GM12878 (cell line): ENCODE data around the gene THAP4.

Experiments used
- FOXK2 ChIP-seq: fragments of 450-650 bp; IDR thresholded peaks from 2 replicates; pipeline ENCODE4 v1.6.1; 2017; ENCODE audit warnings: mild to moderate bottlenecking, moderate library complexity
- MYC ChIP-seq: IDR thresholded peaks from 2 replicates; pipeline ENCODE4 v1.6.1; 2011; ENCODE audit warnings: mild to moderate bottlenecking, low read length, moderate library complexity, inconsistent platforms; ENCODE audit not compliant: insufficient read depth, insufficient replicate concordance, insufficient read length, severe bottlenecking
- POLR2AphosphoS5 ChIP-seq: IDR thresholded peaks from 2 replicates; pipeline ENCODE4 v1.6.1; 2011; ENCODE audit warnings: mild to moderate bottlenecking, low read length, inconsistent platforms
- SMC3 ChIP-seq: IDR thresholded peaks from 2 replicates; pipeline ENCODE4 v1.6.1; 2011; ENCODE audit warnings: low read length, improper control_type of control experiment, borderline replicate concordance
- TAF1 ChIP-seq: IDR thresholded peaks from 2 replicates; pipeline ENCODE4 v1.6.1; 2011; ENCODE audit warnings: mild to moderate bottlenecking, low read depth, low read length, borderline replicate concordance
- TF ChIP-seq, protein P1 (sequence below): IDR thresholded peaks from 2 replicates; pipeline ENCODE4 v1.6.1; 2011; ENCODE audit warnings: low read depth, mild to moderate bottlenecking, low read length, moderate library complexity, borderline replicate concordance; ENCODE audit errors: extremely low read depth
- TF ChIP-seq, protein P2 (sequence below), 3 experiments: IDR thresholded peaks in 2 of 3; conservative IDR thresholded peaks in 1 of 3; 2 replicates each; pipeline ENCODE4 v1.5.1; 2011; ENCODE audit warnings: low read depth in 3 of 3, low read length in 3 of 3, mild to moderate bottlenecking in 3 of 3, control low read depth in 2 of 3, moderate library complexity in 2 of 3, inconsistent platforms in 1 of 3, mixed read lengths in 1 of 3; ENCODE audit not compliant: control insufficient read depth in 2 of 3, insufficient read depth in 1 of 3; ENCODE audit errors: extremely low read depth in 1 of 3

DNA sequence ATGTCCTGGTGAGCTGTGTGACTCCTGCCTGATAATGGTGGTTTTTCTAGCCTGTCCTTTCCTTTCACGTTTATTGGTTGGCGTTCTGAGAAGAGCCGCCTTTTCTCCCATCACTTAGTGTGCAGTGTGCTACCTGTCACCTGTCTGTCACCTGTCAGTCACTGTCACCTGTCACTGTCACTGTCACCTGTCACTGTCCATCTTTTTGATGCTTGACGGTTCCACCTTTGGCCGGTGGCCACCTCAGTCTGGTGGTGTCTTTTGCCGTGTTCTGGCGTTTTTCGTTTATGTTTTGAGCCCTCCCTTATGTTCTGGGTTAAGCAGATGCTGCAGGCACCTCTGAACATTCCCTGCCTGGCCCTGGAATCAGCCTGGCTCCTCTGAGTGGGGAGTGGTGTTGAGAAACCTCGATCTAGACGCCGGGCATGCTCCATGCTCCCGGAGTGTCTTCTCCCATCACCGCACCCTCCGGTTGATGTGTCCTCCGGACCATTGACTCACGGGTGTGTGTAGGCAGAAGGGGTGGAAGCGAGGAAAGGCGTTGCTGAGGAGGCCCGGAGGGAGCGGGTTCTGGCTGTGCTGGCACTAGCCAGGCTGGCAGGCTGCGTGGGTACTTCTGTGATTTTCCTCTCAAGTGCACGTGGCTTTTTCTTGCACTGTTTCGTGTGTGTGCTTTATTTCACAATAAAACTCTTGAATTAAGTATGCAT is 28.9 kb upstream of the THAP4 start:
- TF ChIP-seq, protein P1, sequence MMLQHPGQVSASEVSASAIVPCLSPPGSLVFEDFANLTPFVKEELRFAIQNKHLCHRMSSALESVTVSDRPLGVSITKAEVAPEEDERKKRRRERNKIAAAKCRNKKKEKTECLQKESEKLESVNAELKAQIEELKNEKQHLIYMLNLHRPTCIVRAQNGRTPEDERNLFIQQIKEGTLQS, result no peak
- TF ChIP-seq SMC3 (no peak), TAF1 (no peak), FOXK2 (no peak), POLR2AphosphoS5 (no peak), MYC (no peak)
- TF ChIP-seq, protein P2, sequence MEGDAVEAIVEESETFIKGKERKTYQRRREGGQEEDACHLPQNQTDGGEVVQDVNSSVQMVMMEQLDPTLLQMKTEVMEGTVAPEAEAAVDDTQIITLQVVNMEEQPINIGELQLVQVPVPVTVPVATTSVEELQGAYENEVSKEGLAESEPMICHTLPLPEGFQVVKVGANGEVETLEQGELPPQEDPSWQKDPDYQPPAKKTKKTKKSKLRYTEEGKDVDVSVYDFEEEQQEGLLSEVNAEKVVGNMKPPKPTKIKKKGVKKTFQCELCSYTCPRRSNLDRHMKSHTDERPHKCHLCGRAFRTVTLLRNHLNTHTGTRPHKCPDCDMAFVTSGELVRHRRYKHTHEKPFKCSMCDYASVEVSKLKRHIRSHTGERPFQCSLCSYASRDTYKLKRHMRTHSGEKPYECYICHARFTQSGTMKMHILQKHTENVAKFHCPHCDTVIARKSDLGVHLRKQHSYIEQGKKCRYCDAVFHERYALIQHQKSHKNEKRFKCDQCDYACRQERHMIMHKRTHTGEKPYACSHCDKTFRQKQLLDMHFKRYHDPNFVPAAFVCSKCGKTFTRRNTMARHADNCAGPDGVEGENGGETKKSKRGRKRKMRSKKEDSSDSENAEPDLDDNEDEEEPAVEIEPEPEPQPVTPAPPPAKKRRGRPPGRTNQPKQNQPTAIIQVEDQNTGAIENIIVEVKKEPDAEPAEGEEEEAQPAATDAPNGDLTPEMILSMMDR (IDR thresholded peaks at IDR 0.05 in 2 of 3, conservative IDR thresholded peaks at IDR 0.05 in 1 of 3; ENCODE audit: control insufficient read depth in 2 of 3, extremely low read depth in 1 of 3, insufficient read depth in 1 of 3, low read depth in 3 of 3, low read length in 3 of 3), result no peak
